HCT116 (cell line): Measurements from ENCODE around the gene GRM5. TPM values are rescaled to one million over a fixed set of nuclear protein-coding genes. Genes with fewer than 3 reads are reported as not detected.

Experiments
- ATAC-seq: fragments of 200-7000 bp; cut with Tn5 transposase; 2 replicates; pipeline ENCODE4 v1.9.1; 2020; ENCODE audit warnings: mild to moderate bottlenecking, moderate library complexity
- BruUV-seq: library from RNA; stranded (reverse); fragments of 400-500 nt; replicated peaks from 2 replicates; lab custom pipeline; 2021; lab: Mats Ljungman, UMichigan
- CTCF ChIA-PET: fragments of 300-600 bp; sonication (Branson Sonifier 250); formaldehyde crosslinking; loops from one replicate; lab custom pipeline; 2021; ENCODE audit warnings: antibody characterized with exemption; lab: Charles Lee
- POLR2A ChIA-PET: fragments of 300-600, 350-600 bp; sonication (Branson Sonifier 250); formaldehyde crosslinking; loops from one replicate; lab custom pipeline; 2021; ENCODE audit warnings: antibody characterized with exemption; lab: Charles Lee
- RAD21 ChIA-PET, 2 experiments: fragments of 300-600 bp; sonication (Branson Sonifier 250); formaldehyde crosslinking; loops; one replicate each; lab custom pipeline; 2023; ENCODE audit warnings: low total read pairs in 2 of 2; ENCODE audit not compliant: uncharacterized antibody in 2 of 2, unreplicated experiment in 2 of 2, low non-redundant PET in 1 of 2; lab: Charles Lee
- DNase-seq: peaks from one replicate; pipeline ENCODE4 v3.0.0-alpha.2; 2010; ENCODE audit warnings: low read depth, low spot score
- H2AFZ ChIP-seq: fragments of 200-600 bp; shearing (Covaris generic), sonication (generic); 2 replicates; pipeline ENCODE4 v1.6.1; 2017; ENCODE audit warnings: low read depth, mixed run types, mixed read lengths, antibody characterized with exemption, low read length; ENCODE audit not compliant: poor library complexity, severe bottlenecking
- H3K27ac ChIP-seq: 2 replicates; pipeline ENCODE4 v1.5.1; 2012; ENCODE audit warnings: low read depth, low read length
- H3K27me3 ChIP-seq: fragments of 200-600 bp; sonication (generic); 2 replicates; pipeline ENCODE4 v1.6.1; 2016; ENCODE audit warnings: mixed run types, low read length, mixed read lengths; ENCODE audit not compliant: insufficient read depth
- H3K36me3 ChIP-seq, 2 experiments: fragments of 200-500 bp in 1 of 2; fragments of 200-600 bp in 1 of 2; sonication (Bioruptor generic) in 1 of 2; sonication (generic) in 1 of 2; 2 replicates each; pipeline versions ENCODE4 v1.5.1 to v1.6.1; 2014 to 2016; ENCODE audit warnings: low read length in 2 of 2, inconsistent platforms in 1 of 2, mixed read lengths in 1 of 2, mixed run types in 1 of 2; ENCODE audit not compliant: insufficient read depth in 2 of 2, control insufficient read depth in 1 of 2
- H3K4me1 ChIP-seq, 2 experiments: fragments of 200-600 bp in 1 of 2; sonication (generic) in 1 of 2; 2 replicates each; pipeline versions ENCODE4 v1.5.1 to v1.6.1; 2012 to 2017; ENCODE audit warnings: low read length in 2 of 2, inconsistent platforms in 1 of 2, mild to moderate bottlenecking in 1 of 2, mixed read lengths in 1 of 2, mixed run types in 1 of 2, moderate library complexity in 1 of 2; ENCODE audit not compliant: insufficient read depth in 2 of 2, control insufficient read depth in 1 of 2
- H3K4me2 ChIP-seq: fragments of 200-600 bp; sonication (generic); 2 replicates; pipeline ENCODE4 v1.6.1; 2017; ENCODE audit warnings: mixed run types, low read length, mixed read lengths
- H3K4me3 ChIP-seq, 2 experiments: fragments of 200-600 bp in 1 of 2; sonication (generic) in 1 of 2; replicated peaks in 1 of 2; 2 replicates each; pipeline ENCODE4 v1.5.1; 2011 to 2016; ENCODE audit warnings: low read length in 2 of 2, control low read depth in 1 of 2, low read depth in 1 of 2, mild to moderate bottlenecking in 1 of 2, mixed read lengths in 1 of 2, mixed run types in 1 of 2
- H3K79me2 ChIP-seq: fragments of 200-600 bp; sonication (generic); 2 replicates; pipeline ENCODE4 v1.6.1; 2017; ENCODE audit warnings: mild to moderate bottlenecking, mixed run types, low read length, moderate library complexity, mixed read lengths; ENCODE audit not compliant: insufficient read depth
- H3K9ac ChIP-seq: fragments of 200-600 bp; sonication (generic); 2 replicates; pipeline ENCODE4 v1.6.1; 2016; ENCODE audit warnings: low read length, mixed read lengths
- H3K9me2 ChIP-seq: fragments of 200-600 bp; sonication (generic), shearing (Covaris generic); 2 replicates; pipeline ENCODE4 v1.6.1; 2017; ENCODE audit warnings: mixed run types, mild to moderate bottlenecking, moderate library complexity; ENCODE audit not compliant: insufficient read depth
- H3K9me3 ChIP-seq, 2 experiments: fragments of 200-500 bp in 1 of 2; fragments of 200-600 bp in 1 of 2; sonication (Bioruptor generic) in 1 of 2; sonication (generic) in 1 of 2; 2 replicates each; pipeline ENCODE4 v1.6.1; 2014 to 2017; ENCODE audit warnings: low read length in 2 of 2, mixed read lengths in 2 of 2, inconsistent platforms in 1 of 2, low read depth in 1 of 2, mild to moderate bottlenecking in 1 of 2, mixed run types in 1 of 2, moderate library complexity in 1 of 2; ENCODE audit not compliant: control insufficient read depth in 1 of 2, insufficient read depth in 1 of 2
- H4K20me1 ChIP-seq: fragments of 200-600 bp; sonication (generic), shearing (Covaris generic); 2 replicates; pipeline ENCODE4 v1.6.1; 2017; ENCODE audit warnings: mixed run types, mild to moderate bottlenecking, moderate library complexity; ENCODE audit not compliant: insufficient read depth
- ATF3 ChIP-seq: IDR thresholded peaks from 2 replicates; pipeline ENCODE4 v1.6.1; 2012
- CBX3 ChIP-seq: IDR thresholded peaks from 2 replicates; pipeline ENCODE4 v1.6.1; 2012; ENCODE audit warnings: low read depth
- CEBPB ChIP-seq: IDR thresholded peaks from 2 replicates; pipeline ENCODE4 v1.6.1; 2012; ENCODE audit warnings: low read depth
- CTCF ChIP-seq, 3 experiments: fragments of 200-600 bp in 1 of 3; sonication (generic) in 1 of 3; IDR thresholded peaks in 2 of 3; conservative IDR thresholded peaks in 1 of 3; 2 replicates each; pipeline ENCODE4 v1.5.1; 2012 to 2017; ENCODE audit warnings: low read depth in 2 of 3, low read length in 2 of 3, antibody characterized with exemption in 1 of 3, borderline replicate concordance in 1 of 3, control low read depth in 1 of 3, mild to moderate bottlenecking in 1 of 3, mixed read lengths in 1 of 3, mixed run types in 1 of 3, moderate library complexity in 1 of 3; ENCODE audit not compliant: insufficient read depth in 1 of 3
- EZH2 ChIP-seq: fragments of 200-600 bp; sonication (generic); IDR thresholded peaks from 2 replicates; pipeline ENCODE4 v1.6.1; 2017; ENCODE audit warnings: antibody characterized with exemption, mixed run types
- FOSL1 ChIP-seq: IDR thresholded peaks from 2 replicates; pipeline ENCODE4 v1.6.1; 2012; ENCODE audit warnings: low read depth
- MAX ChIP-seq: IDR thresholded peaks from 2 replicates; pipeline ENCODE4 v1.6.1; 2012
- POLR2A ChIP-seq: IDR thresholded peaks from 2 replicates; pipeline ENCODE4 v1.7.0; 2011; ENCODE audit warnings: borderline replicate concordance; ENCODE audit not compliant: insufficient read depth, insufficient read length; ENCODE audit errors: extremely low read depth
- POLR2AphosphoS5 ChIP-seq: IDR thresholded peaks from 2 replicates; pipeline ENCODE4 v1.6.1; 2011; ENCODE audit warnings: mild to moderate bottlenecking, low read depth, low read length, moderate library complexity
- RAD21 ChIP-seq: IDR thresholded peaks from 2 replicates; pipeline ENCODE4 v1.6.1; 2012; ENCODE audit warnings: low read depth, mild to moderate bottlenecking
- REST ChIP-seq: IDR thresholded peaks from 2 replicates; pipeline ENCODE4 v1.6.1; 2012; ENCODE audit warnings: low read depth
- ZNF274 ChIP-seq: fragments of 200-500 bp; sonication (Bioruptor generic); IDR thresholded peaks from 2 replicates; pipeline ENCODE4 v1.6.1; 2014; ENCODE audit warnings: mild to moderate bottlenecking, low read depth, low read length, inconsistent platforms
- intact Hi-C: fragments of 100-400 bp; cut with micrococcal nuclease; formaldehyde crosslinking; loops from 2 replicates; pipeline ENCODE4 v1.10.0; 2022
- total RNA-seq: library from RNA; stranded (reverse); gene quantifications from one replicate; pipeline ENCODE4 v1.2.1, GENCODE V29; 2021; ENCODE audit not compliant: unreplicated experiment

GRM5 gene
- total RNA-seq, 1 experiment from 2014 or later = not detected

- no peak overlapping the region for H3K27ac ChIP-seq
- ChIA-PET CTCF (no interaction called here), POLR2A (no interaction called here), RAD21 (no interaction called here)
- no peaks in the 10 kb centered on the region for H3K9me3 ChIP-seq
- no peak for ATAC-seq
- no peaks in the 10 kb centered on the region for H4K20me1 ChIP-seq
- no peak overlapping the region for H3K4me3 ChIP-seq
- DNase-seq = no peak
- H3K79me2 ChIP-seq = no peaks in the 10 kb centered on the region
- H3K9ac ChIP-seq = no peak overlapping the region
- peaks cover 0 to 8% of the 10 kb centered on the region in 2 experiments; a peak in 1 of 4 replicates for H3K4me1 ChIP-seq
- no peaks in the 10 kb centered on the region for H3K36me3 ChIP-seq
- intact Hi-C loops = no loop called here
- no TSS peak for BruUV-seq
- TF ChIP-seq ZNF274 (no peak), REST (no peak), CEBPB (no peak), RAD21 (no peak), CTCF (IDR thresholded peaks at IDR 0.05 in 2 of 3, conservative IDR thresholded peaks at IDR 0.05 in 1 of 3; ENCODE audit: borderline replicate concordance in 1 of 3, insufficient read depth in 1 of 3, low read depth in 2 of 3, low read length in 2 of 3) (no peak), ATF3 (no peak), CBX3 (no peak), EZH2 (no peak), POLR2AphosphoS5 (no peak), FOSL1 (no peak), MAX (no peak), POLR2A (no peak)
- no peaks in the 10 kb centered on the region for H3K9me2 ChIP-seq
- no peak overlapping the region for H2AFZ ChIP-seq
- no peak overlapping the region for H3K4me2 ChIP-seq
- H3K27me3 ChIP-seq = no peaks in the 10 kb centered on the region
Measured at GRCh38 chr11:88480223-88480622, 585.6 kb downstream of the GRM5 start.
